IMR-90 (cell line): Measurements from ENCODE around the gene TRIM37. TPM values are rescaled to one million over a fixed set of nuclear protein-coding genes. Genes with fewer than 3 reads are reported as not detected.
"Not testable (repeated sequence)": the region's sequence is repeated elsewhere in the genome, so short reads cannot be mapped to it uniquely, and the experiment has no call there.

ENCODE experiments used
- ATAC-seq: fragments of 200-7000 bp; cut with Tn5 transposase; 2 replicates; pipeline ENCODE4 v1.9.1; 2020; ENCODE audit warnings: low read depth, mild to moderate bottlenecking, moderate library complexity
- BruUV-seq: library from RNA; stranded (reverse); fragments of 400-500 nt; replicated peaks from 2 replicates; lab custom pipeline; 2021; lab: Mats Ljungman, UMichigan
- CTCF ChIA-PET: fragments of 300-600 bp; formaldehyde crosslinking; extraction: SDS; loops from one replicate; lab custom pipeline; 2021; ENCODE audit warnings: antibody characterized with exemption; lab: Yijun Ruan, JAX
- POLR2A ChIA-PET: fragments of 300-600 bp; sonication (Branson Sonifier 250); formaldehyde crosslinking; loops from one replicate; lab custom pipeline; 2022; ENCODE audit warnings: antibody characterized with exemption; ENCODE audit not compliant: unreplicated experiment; lab: Charles Lee
- DNase-seq: peaks from one replicate; pipeline ENCODE4 v3.0.0; 2013
- H2AFZ ChIP-seq: replicated peaks from 2 replicates; pipeline ENCODE3; 2013; ENCODE audit warnings: low read length, mild to moderate bottlenecking; ENCODE audit not compliant: poor library complexity
- H2AK5ac ChIP-seq: 2 replicates; pipeline ENCODE4 v1.6.1; 2013; ENCODE audit warnings: low read depth, low read length, inconsistent platforms
- H2AK9ac ChIP-seq: replicated peaks from 2 replicates; pipeline ENCODE3; 2013; ENCODE audit warnings: mild to moderate bottlenecking, low read depth, low read length, moderate library complexity; ENCODE audit not compliant: poor library complexity
- H2BK120ac ChIP-seq: 2 replicates; pipeline ENCODE4 v1.6.1; 2013; ENCODE audit warnings: low read depth, low read length, inconsistent platforms
- H2BK15ac ChIP-seq: 3 replicates; pipeline ENCODE4 v1.6.1; 2013; ENCODE audit warnings: low read depth, low read length, inconsistent platforms
- H2BK20ac ChIP-seq: 2 replicates; pipeline ENCODE4 v1.6.1; 2013; ENCODE audit warnings: low read depth, mild to moderate bottlenecking, inconsistent platforms, low read length, moderate library complexity
- H2BK5ac ChIP-seq: 2 replicates; pipeline ENCODE4 v1.6.1; 2013; ENCODE audit warnings: mild to moderate bottlenecking, low read depth, low read length, inconsistent platforms; ENCODE audit not compliant: poor library complexity, severe bottlenecking
- H3K14ac ChIP-seq: replicated peaks from 2 replicates; pipeline ENCODE4 v1.6.1; 2013; ENCODE audit warnings: low read depth, low read length, inconsistent platforms
- H3K18ac ChIP-seq: 2 replicates; pipeline ENCODE4 v1.6.1; 2013; ENCODE audit warnings: low read depth, low read length, control low read depth
- H3K23ac ChIP-seq: 2 replicates; pipeline ENCODE4 v1.6.1; 2013; ENCODE audit warnings: low read depth, low read length, inconsistent platforms
- H3K27ac ChIP-seq: 2 replicates; pipeline ENCODE4 v1.5.1; 2013; ENCODE audit warnings: mild to moderate bottlenecking, control low read depth, low read length; ENCODE audit not compliant: insufficient read depth
- H3K27me3 ChIP-seq: 2 replicates; pipeline ENCODE4 v1.6.1; 2013; ENCODE audit warnings: low read length; ENCODE audit not compliant: control insufficient read depth, insufficient read depth
- H3K36me3 ChIP-seq: 2 replicates; pipeline ENCODE4 v1.6.1; 2013; ENCODE audit warnings: low read length, mixed read lengths; ENCODE audit not compliant: control insufficient read depth, insufficient read depth
- H3K4ac ChIP-seq: 2 replicates; pipeline ENCODE4 v1.6.1; 2013; ENCODE audit warnings: low read depth, low read length, inconsistent platforms
- H3K4me1 ChIP-seq: 2 replicates; pipeline ENCODE4 v1.6.1; 2013; ENCODE audit warnings: low read length, mixed read lengths; ENCODE audit not compliant: control insufficient read depth, insufficient read depth
- H3K4me2 ChIP-seq: 2 replicates; pipeline ENCODE4 v1.6.1; 2013; ENCODE audit warnings: low read depth, mild to moderate bottlenecking, control low read depth, low read length, moderate library complexity
- H3K4me3 ChIP-seq: 2 replicates; pipeline ENCODE4 v1.5.1; 2013; ENCODE audit warnings: low read depth, mild to moderate bottlenecking, control low read depth, low read length, moderate library complexity; ENCODE audit not compliant: insufficient read depth
- H3K56ac ChIP-seq: 2 replicates; pipeline ENCODE4 v1.6.1; 2013; ENCODE audit warnings: low read length, inconsistent platforms; ENCODE audit not compliant: insufficient read depth; ENCODE audit errors: extremely low read depth
- H3K79me1 ChIP-seq, 2 experiments: 2 replicates each; pipeline ENCODE4 v1.6.1; 2013; ENCODE audit warnings: low read length in 2 of 2, inconsistent platforms in 1 of 2, low read depth in 1 of 2
- H3K9ac ChIP-seq: 2 replicates; pipeline ENCODE4 v1.6.1; 2013; ENCODE audit warnings: low read depth, low read length, control low read depth
- H3K9me1 ChIP-seq: 2 replicates; pipeline ENCODE4 v1.6.1; 2013; ENCODE audit warnings: low read length, inconsistent platforms; ENCODE audit not compliant: insufficient read depth
- H3K9me3 ChIP-seq: 2 replicates; pipeline ENCODE4 v1.6.1; 2013; ENCODE audit warnings: low read length; ENCODE audit not compliant: control insufficient read depth, insufficient read depth
- H4K20me1 ChIP-seq: 2 replicates; pipeline ENCODE4 v1.6.1; 2013; ENCODE audit warnings: low read length, inconsistent platforms; ENCODE audit not compliant: insufficient read depth
- H4K5ac ChIP-seq: 2 replicates; pipeline ENCODE4 v1.6.1; 2013; ENCODE audit warnings: mild to moderate bottlenecking, low read depth, low read length, control low read depth
- H4K8ac ChIP-seq, 2 experiments: 2 replicates each; pipeline ENCODE4 v1.6.1; 2013; ENCODE audit warnings: low read depth in 2 of 2, low read length in 2 of 2, control low read depth in 1 of 2, inconsistent platforms in 1 of 2
- H4K91ac ChIP-seq: 2 replicates; pipeline ENCODE4 v1.6.1; 2013; ENCODE audit warnings: low read depth, low read length, inconsistent platforms; ENCODE audit not compliant: insufficient read depth
- FOS ChIP-seq: fragments of 150-350 bp; IDR thresholded peaks from 2 replicates; pipeline ENCODE4 v1.6.1; 2016; ENCODE audit warnings: low read depth, low read length
- MAZ ChIP-seq: IDR thresholded peaks from 2 replicates; pipeline ENCODE4 v1.6.1; 2012; ENCODE audit warnings: low read depth, mild to moderate bottlenecking, low read length, improper control_type of control experiment, moderate library complexity, borderline replicate concordance
- NFE2L2 ChIP-seq: fragments of 150-350 bp; IDR thresholded peaks from 2 replicates; pipeline ENCODE4 v1.6.1; 2016; ENCODE audit warnings: low read depth, mild to moderate bottlenecking, low read length
- POLR2A ChIP-seq: IDR thresholded peaks from 2 replicates; pipeline ENCODE4 v1.6.1; 2012; ENCODE audit warnings: mild to moderate bottlenecking, low read depth, low read length
- WGBS, 2 experiments: methylation state at CpG; one replicate each; pipeline versions ENCODE4 v1.1.5 to v1.1.7; 2013; ENCODE audit warnings: missing lambda C conversion rate in 2 of 2; ENCODE audit not compliant: insufficient read length in 1 of 2; ENCODE audit errors: extremely low coverage in 2 of 2; 5-methylcytosine and 5-hydroxymethylcytosine counted together
- dilution Hi-C: fragments of 300-500 bp; cut with HindIII; formaldehyde crosslinking; loops from one replicate; pipeline ENCODE4 v1.14.3; 2018; ENCODE audit warnings: low sequenced_read_pairs; ENCODE audit not compliant: unreplicated experiment
- in situ Hi-C: fragments of 300-500 bp; cut with MboI; formaldehyde crosslinking; loops from 3 replicates; pipeline ENCODE4 v1.14.3; 2019; ENCODE audit warnings: low sequenced_read_pairs, inconsistent platforms, mixed read lengths
- intact Hi-C: fragments of 100-400 bp; cut with micrococcal nuclease; formaldehyde crosslinking; loops from 2 replicates; pipeline ENCODE4 v1.10.0; 2022
- polyA plus RNA-seq, 3 experiments: library from polyadenylated mRNA; depleted of rRNA; stranded (reverse); fragments of >200 nt; gene quantifications; 2 replicates each; pipeline ENCODE4 v1.2.3, GENCODE V29; 2012; ENCODE audit warnings: low replicate concordance in 1 of 3
- total RNA-seq: library from RNA; depleted of rRNA; stranded (reverse); fragments of >200 nt; gene quantifications from 2 replicates; pipeline ENCODE4 v1.2.3, GENCODE V29; 2012

The TRIM37 gene
- total and polyA plus RNA-seq, 2 of the 4 experiments (the other 2 are of a cell fraction) = 12.1 to 24.9 TPM

DNA sequence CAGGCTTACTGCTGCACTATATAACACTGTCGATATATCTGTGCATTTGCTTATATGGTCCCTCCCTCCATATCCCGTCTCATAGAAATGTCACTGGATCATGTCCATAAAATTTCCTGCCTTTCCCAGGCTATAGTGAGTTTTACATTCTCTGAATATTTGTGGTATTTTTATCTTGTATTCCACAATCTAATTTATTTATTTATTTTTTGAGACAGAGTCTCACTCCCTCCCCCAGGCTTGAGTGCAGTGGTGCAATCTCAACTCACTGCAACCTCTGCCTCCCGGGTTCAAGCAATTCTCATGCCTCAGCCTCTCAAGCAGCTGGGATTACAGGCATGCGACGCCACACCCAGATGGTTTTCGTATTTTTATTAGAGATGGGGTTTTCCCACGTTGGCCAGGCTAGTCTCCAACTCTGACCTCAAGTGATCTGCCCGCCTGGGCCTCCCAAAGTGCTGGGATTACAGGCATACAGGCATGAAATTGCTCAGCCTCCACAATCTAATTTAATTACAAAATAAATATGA lies 12.9 kb downstream of the TRIM37 start (continued):
- peak; percentile 44; the same call in 1 of the 2 replicates for TF ChIP-seq MAZ

DNA sequence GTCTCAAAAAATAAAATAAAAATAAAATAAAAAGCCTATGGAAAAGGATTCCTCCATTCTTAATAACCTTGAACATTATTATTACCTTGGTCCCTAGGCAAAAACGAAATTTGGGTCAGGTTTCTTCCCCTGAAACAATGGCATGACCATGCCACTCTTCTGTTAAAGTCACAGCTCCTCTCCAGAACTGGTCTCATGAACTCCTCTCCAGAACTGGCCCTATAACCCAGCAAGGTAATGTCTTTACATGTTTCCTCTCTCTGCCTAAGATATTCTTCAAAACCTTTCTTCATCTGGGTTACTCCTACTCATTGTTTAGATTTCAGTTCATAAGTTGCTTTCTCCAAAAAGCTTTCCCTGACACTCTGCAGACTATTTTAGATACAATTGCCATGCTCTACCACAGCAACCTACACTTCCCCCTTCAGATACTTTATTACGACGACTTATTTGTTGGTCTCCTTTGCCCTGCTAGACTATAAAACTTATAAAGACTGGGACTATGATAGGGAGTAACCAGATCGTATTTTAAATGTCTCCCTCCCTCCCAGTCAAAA lies 13.5 kb downstream of the TRIM37 start:
- peak overlapping the region; percentile 91 for H3K4me2 ChIP-seq
- H3K4me3 ChIP-seq = peak overlapping the region; percentile 13; the same call in 1 of the 2 replicates
- peaks cover 5% of the 10 kb centered on the region for H4K20me1 ChIP-seq
- no TSS peak for BruUV-seq
- H2AK9ac ChIP-seq = no peak overlapping the region
- ChIA-PET CTCF (interaction anchor here (0.6 to 1.9 kb wide), 4 partner anchors 9 to 37 kb away, joined by 3 to 4 read pairs (median 3); partner anchors contain the start of gene TRIM37), POLR2A (interaction anchor here (1.0 kb wide), 1 partner anchor 14 kb away, joined by 3 read pairs; no protein-coding TSS in a partner anchor)
- no peak for TF ChIP-seq FOS
- 0 out of 2 replicates have a peak, but pooled peaks have one; percentile 35 for TF ChIP-seq POLR2A
- no peak for TF ChIP-seq NFE2L2
- DNase-seq (no peak), ATAC-seq (peak; percentile 53)
- peak overlapping the region; percentile 71; the same call in 1 of the 2 replicates for H3K18ac ChIP-seq
- H3K27me3 ChIP-seq = no peaks in the 10 kb centered on the region
- peak overlapping the region; percentile 91; the same call in 1 of the 2 replicates for H4K5ac ChIP-seq
- 63% methylated on average over 1 of the region's 4 CpGs; no CpG with 5 or more reads in 1 of the 2 experiments for WGBS, 2 experiments
- peaks cover 10% of the 10 kb centered on the region for H3K9me1 ChIP-seq
- H3K36me3 ChIP-seq = peaks cover 7% of the 10 kb centered on the region
- H2BK5ac ChIP-seq = peak overlapping the region; percentile 85
- H2BK15ac ChIP-seq = peak overlapping the region; percentile 74; the same call in 2 of the 3 replicates
- peak overlapping the region; percentile 55 for H2BK20ac ChIP-seq
- peak overlapping the region; percentile 76; the same call in 1 of the 2 replicates for H2AK5ac ChIP-seq
- H3K14ac ChIP-seq = peak overlapping the region; percentile 72
- H2AFZ ChIP-seq = no peak overlapping the region
- H3K4me1 ChIP-seq = peaks cover 10% of the 10 kb centered on the region
- peak overlapping the region; percentile 35 to 79 for H4K8ac ChIP-seq
- peak overlapping the region; percentile 39; the same call in 1 of the 2 replicates for H3K23ac ChIP-seq
- peak overlapping the region; percentile 88 for H3K4ac ChIP-seq
- H4K91ac ChIP-seq = peak overlapping the region; percentile 67
- intact Hi-C loops (loop anchor here (5.0 kb wide), 1 partner anchor 41 kb away; no protein-coding TSS in a partner anchor), dilution Hi-C loops (no loop called here), in situ Hi-C loops (no loop called here)
- peak overlapping the region; percentile 76 for H3K27ac ChIP-seq
- peak overlapping the region; percentile 68; the same call in 1 of the 2 replicates for H3K9ac ChIP-seq
- H2BK120ac ChIP-seq = peak overlapping the region; percentile 78
- H3K56ac ChIP-seq = peak overlapping the region; percentile 12; the same call in 1 of the 2 replicates
- H3K79me1 ChIP-seq = peaks cover 15 to 47% of the 10 kb centered on the region in 2 experiments
- H3K9me3 ChIP-seq = no peaks in the 10 kb centered on the region

DNA sequence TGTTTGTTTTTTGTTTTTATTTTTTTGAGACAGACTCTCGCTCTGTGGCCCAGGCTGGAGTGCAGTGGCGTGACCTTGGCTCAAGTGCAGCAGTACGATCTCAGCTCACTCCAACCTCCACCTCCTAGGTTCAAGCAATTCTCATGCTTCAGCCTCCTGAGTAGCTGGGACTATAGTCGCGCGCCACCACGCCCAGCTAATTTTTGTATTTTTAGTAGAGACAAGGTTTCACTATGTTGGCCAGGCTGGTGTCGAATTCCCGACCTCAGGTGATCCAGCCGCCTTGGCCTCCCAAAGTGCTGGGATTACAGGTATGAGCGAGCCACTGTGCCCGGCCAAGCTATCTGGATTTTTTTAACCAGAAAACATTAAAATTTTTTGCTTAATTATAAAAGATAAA lies 16.1 kb downstream of the TRIM37 start:
- not testable (repeated sequence) for H4K20me1 ChIP-seq, H3K14ac ChIP-seq, H3K36me3 ChIP-seq

More for the DNA sequence above, 16.1 kb downstream of the TRIM37 start:
- H2BK15ac ChIP-seq, H3K9ac ChIP-seq, H4K5ac ChIP-seq, H3K4me2 ChIP-seq, H4K91ac ChIP-seq, H3K9me3 ChIP-seq, BruUV-seq, H3K18ac ChIP-seq, POLR2A ChIA-PET, DNase-seq, H2BK120ac ChIP-seq, H3K23ac ChIP-seq, ATAC-seq, H3K4me3 ChIP-seq, in situ Hi-C loops, CTCF ChIA-PET, H4K8ac ChIP-seq, H2AK5ac ChIP-seq, H2AK9ac ChIP-seq, dilution Hi-C loops, H3K56ac ChIP-seq, H2BK20ac ChIP-seq, H2BK5ac ChIP-seq, H3K4ac ChIP-seq, H3K4me1 ChIP-seq, H2AFZ ChIP-seq, H3K27me3 ChIP-seq, H3K27ac ChIP-seq: not testable (repeated sequence)
- H3K9me1 ChIP-seq = peaks cover 10% of the 10 kb centered on the region; the same call in 1 of the 2 replicates
- intact Hi-C loops = loop anchor here (5.0 kb wide), 1 partner anchor 38 kb away; no protein-coding TSS in a partner anchor
- WGBS, 2 experiments = 100% methylated on average over 4 of the region's 12 CpGs; no CpG with 5 or more reads in 1 of the 2 experiments
- H3K79me1 ChIP-seq = peaks cover 15 to 39% of the 10 kb centered on the region in 2 experiments
